ENCODE measurements around the gene COL4A4. TPM values are rescaled to one million over a fixed set of nuclear protein-coding genes. Genes with fewer than 3 reads are reported as not detected.

Gene COL4A4
- total RNA-seq, 4 donors from 2014 or later: 1.5 to 4.6 (median 2.6) TPM

- intact Hi-C loops (cut with DNase I; ENCODE audit: low total_unique reads): no loop called here
- H3K4me1 ChIP-seq: no peaks in the 10 kb centered on the region
- no peak for TF ChIP-seq POLR2AphosphoS5 (IDR thresholded peaks at IDR 0.05)
- TF ChIP-seq EP300 (IDR thresholded peaks at IDR 0.05; ENCODE audit: low read depth): no peak
- no peak for TF ChIP-seq CTCF (IDR thresholded peaks at IDR 0.05)
- no peak for TF ChIP-seq POLR2A (IDR thresholded peaks at IDR 0.05)
Measured at GRCh38 chr2:227204452-227204851, 40.4 kb upstream of the COL4A4 start.

GRCh38 chr2:227201771-227202170, 37.8 kb upstream of the COL4A4 start:
- no peaks in the 10 kb centered on the region for H3K27me3 ChIP-seq
- 88 to 94% methylated on average over 2 of the region's 2 CpGs for WGBS, 2 donors (ENCODE audit: low coverage in 1 of 2)
- H3K4me3 ChIP-seq: no peak overlapping the region
- no peaks in the 10 kb centered on the region for H3K36me3 ChIP-seq
- no peaks in the 10 kb centered on the region for H3K4me1 ChIP-seq
- in situ Hi-C loops (cut with MboI; ENCODE audit: low pct_ligation_motif_present in 1 of 4, low pct_unique_long_range_greater_than_20kb in 1 of 4, low sequenced_read_pairs in 3 of 4): no loop called here
- H3K9me3 ChIP-seq: peaks cover 0 to 2% of the 10 kb centered on the region in 2 donors
- intact Hi-C loops (cut with DNase I; ENCODE audit: low total_unique reads): no loop called here
- TF ChIP-seq POLR2AphosphoS5 (IDR thresholded peaks at IDR 0.05): no peak
- no peak overlapping the region for H3K27ac ChIP-seq
- DNase-seq: no peak

More at GRCh38 chr2:227204452-227204851, 40.4 kb upstream of the COL4A4 start:
- DNase-seq: no peak
- WGBS, 2 donors (ENCODE audit: low coverage in 1 of 2): 89 to 100% methylated on average over 4 of the region's 4 CpGs
- no peak overlapping the region for H3K4me3 ChIP-seq
- H3K27ac ChIP-seq: no peak overlapping the region
- H3K9me3 ChIP-seq: no peaks in the 10 kb centered on the region
- no peaks in the 10 kb centered on the region for H3K36me3 ChIP-seq
- no peaks in the 10 kb centered on the region for H3K27me3 ChIP-seq
- in situ Hi-C loops (cut with MboI; ENCODE audit: low pct_ligation_motif_present in 1 of 4, low pct_unique_long_range_greater_than_20kb in 1 of 4, low sequenced_read_pairs in 3 of 4): no loop called here

GRCh38 chr2:227198866-227199265, 34.9 kb upstream of the COL4A4 start:
- no peak for DNase-seq
- intact Hi-C loops (cut with DNase I; ENCODE audit: low total_unique reads) (no loop called here), in situ Hi-C loops (cut with MboI; ENCODE audit: low pct_ligation_motif_present in 1 of 4, low pct_unique_long_range_greater_than_20kb in 1 of 4, low sequenced_read_pairs in 3 of 4) (no loop called here)
- no peaks in the 10 kb centered on the region for H3K27me3 ChIP-seq
- H3K4me3 ChIP-seq: no peak overlapping the region
- H3K4me1 ChIP-seq: no peaks in the 10 kb centered on the region
- TF ChIP-seq EP300 (IDR thresholded peaks at IDR 0.05; ENCODE audit: low read depth) (no peak), POLR2AphosphoS5 (IDR thresholded peaks at IDR 0.05) (no peak), POLR2A (IDR thresholded peaks at IDR 0.05) (no peak), CTCF (IDR thresholded peaks at IDR 0.05) (no peak)
- no peaks in the 10 kb centered on the region for H3K36me3 ChIP-seq
- H3K27ac ChIP-seq: no peak overlapping the region
- 77 to 83% methylated on average over 3 of the region's 3 CpGs for WGBS, 2 donors (ENCODE audit: low coverage in 1 of 2)
- H3K9me3 ChIP-seq: peaks cover 0 to 3% of the 10 kb centered on the region in 2 donors

DNA sequence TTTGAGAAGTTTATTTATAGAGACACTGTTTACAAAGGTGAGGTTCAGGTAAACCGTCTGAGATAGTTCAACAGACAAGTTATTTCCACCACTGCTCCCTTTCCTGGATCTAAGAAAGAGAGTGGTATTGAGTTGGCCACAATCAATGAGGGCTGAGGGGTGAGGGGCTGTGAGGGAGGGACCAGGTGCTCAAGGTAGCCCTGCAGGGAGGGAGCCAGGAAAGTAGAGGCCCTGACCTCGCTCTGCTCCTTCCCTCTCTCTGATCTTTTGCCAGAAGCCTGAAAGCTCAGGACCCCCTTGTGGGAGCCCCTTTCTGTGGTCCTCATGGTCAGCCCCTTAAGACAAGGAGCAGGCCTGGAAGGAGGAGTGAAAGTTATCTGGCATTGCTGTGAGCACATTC, 30.2 kb upstream of the COL4A4 start:
- no peaks in the 10 kb centered on the region for H3K4me1 ChIP-seq
- no peak overlapping the region for H3K27ac ChIP-seq
- intact Hi-C loops (cut with DNase I; ENCODE audit: low total_unique reads) (no loop called here), in situ Hi-C loops (cut with MboI; ENCODE audit: low pct_ligation_motif_present in 1 of 4, low pct_unique_long_range_greater_than_20kb in 1 of 4, low sequenced_read_pairs in 3 of 4) (no loop called here)
- H3K9me3 ChIP-seq: peaks cover 0 to 3% of the 10 kb centered on the region in 2 donors
- no peak overlapping the region for H3K4me3 ChIP-seq
- DNase-seq: no peak
- H3K36me3 ChIP-seq: no peaks in the 10 kb centered on the region
- H3K27me3 ChIP-seq: no peaks in the 10 kb centered on the region
- WGBS, 2 donors (ENCODE audit: low coverage in 1 of 2): 42 to 51% methylated on average over 2 of the region's 2 CpGs
- no peak for TF ChIP-seq EP300 (IDR thresholded peaks at IDR 0.05; ENCODE audit: low read depth)
- TF ChIP-seq POLR2AphosphoS5 (IDR thresholded peaks at IDR 0.05): no peak
- TF ChIP-seq CTCF (IDR thresholded peaks at IDR 0.05): no peak
- no peak for TF ChIP-seq POLR2A (IDR thresholded peaks at IDR 0.05)

- H3K36me3 ChIP-seq: no peaks in the 10 kb centered on the region
- TF ChIP-seq POLR2AphosphoS5 (IDR thresholded peaks at IDR 0.05) (no peak), EP300 (IDR thresholded peaks at IDR 0.05; ENCODE audit: low read depth) (no peak), CTCF (IDR thresholded peaks at IDR 0.05) (no peak), POLR2A (IDR thresholded peaks at IDR 0.05) (no peak)
- no peaks in the 10 kb centered on the region for H3K27me3 ChIP-seq
- H3K27ac ChIP-seq: no peak overlapping the region
- no peak overlapping the region for H3K4me3 ChIP-seq
- no peaks in the 10 kb centered on the region for H3K4me1 ChIP-seq
- 87 to 97% methylated on average over 3 of the region's 3 CpGs for WGBS, 2 donors (ENCODE audit: low coverage in 1 of 2)
- in situ Hi-C loops (cut with MboI; ENCODE audit: low pct_ligation_motif_present in 1 of 4, low pct_unique_long_range_greater_than_20kb in 1 of 4, low sequenced_read_pairs in 3 of 4): no loop called here
- intact Hi-C loops (cut with DNase I; ENCODE audit: low total_unique reads): no loop called here
- H3K9me3 ChIP-seq: peaks cover 0 to 3% of the 10 kb centered on the region in 2 donors
- DNase-seq: no peak
Measured at GRCh38 chr2:227192491-227192890, 28.5 kb upstream of the COL4A4 start.

Data from transverse colon (tissue), 4 donors.